Mesenchymal stem cell (in vitro differentiated cells and primary cell): Measurements from ENCODE around the gene HPCAL1.
A peak's percentile ranks its signal among the peaks of the same experiment; 100 is the strongest.

Source experiments
- DNase-seq: peaks from one replicate; pipeline ENCODE4 v3.0.0-alpha.2; 2013
- H2AFZ ChIP-seq: one replicate; pipeline ENCODE4 v1.6.1; 2013; ENCODE audit warnings: low read depth, mild to moderate bottlenecking, control low read depth, inconsistent platforms, low read length, moderate library complexity
- H2AK5ac ChIP-seq: 2 replicates; pipeline ENCODE4 v1.6.1; 2013; ENCODE audit warnings: low read length, moderate library complexity, mild to moderate bottlenecking, inconsistent platforms; ENCODE audit not compliant: severe bottlenecking
- H2BK120ac ChIP-seq: one replicate; pipeline ENCODE4 v1.6.1; 2013; ENCODE audit warnings: low read depth, mild to moderate bottlenecking, inconsistent platforms, low read length, moderate library complexity
- H2BK12ac ChIP-seq, 2 experiments: one replicate each; pipeline ENCODE4 v1.6.1; 2013; ENCODE audit warnings: inconsistent platforms in 2 of 2, low read length in 2 of 2, mild to moderate bottlenecking in 2 of 2, moderate library complexity in 2 of 2, control low read depth in 1 of 2
- H2BK15ac ChIP-seq: one replicate; pipeline ENCODE4 v1.6.1; 2013; ENCODE audit warnings: mild to moderate bottlenecking, low read depth, inconsistent platforms; ENCODE audit not compliant: poor library complexity, severe bottlenecking
- H2BK5ac ChIP-seq: 2 replicates; pipeline ENCODE4 v1.6.1; 2013; ENCODE audit warnings: low read depth, mild to moderate bottlenecking, low read length, control low read depth, inconsistent platforms; ENCODE audit not compliant: poor library complexity, severe bottlenecking
- H3K14ac ChIP-seq, 2 experiments: one replicate each; pipeline ENCODE4 v1.6.1; 2013; ENCODE audit warnings: inconsistent platforms in 2 of 2, low read length in 2 of 2, control low read depth in 1 of 2, mild to moderate bottlenecking in 1 of 2, moderate library complexity in 1 of 2
- H3K18ac ChIP-seq, 2 experiments: one replicate each; pipeline ENCODE4 v1.6.1; 2013; ENCODE audit warnings: inconsistent platforms in 2 of 2, low read length in 2 of 2, control low read depth in 1 of 2, low read depth in 1 of 2, mild to moderate bottlenecking in 1 of 2
- H3K23ac ChIP-seq, 2 experiments: one replicate each; pipeline ENCODE4 v1.6.1; 2013; ENCODE audit warnings: inconsistent platforms in 2 of 2, low read length in 2 of 2, mild to moderate bottlenecking in 2 of 2, moderate library complexity in 2 of 2, control low read depth in 1 of 2
- H3K27ac ChIP-seq: 2 replicates; pipeline ENCODE4 v1.5.1; 2013; ENCODE audit warnings: mild to moderate bottlenecking, moderate library complexity, low read length, control low read depth, inconsistent platforms; ENCODE audit not compliant: poor library complexity, severe bottlenecking
- H3K27me3 ChIP-seq, 2 experiments: 2 replicates each; pipeline versions ENCODE4 v1.6.1 to v1.7.0; 2013; ENCODE audit warnings: low read length in 2 of 2, mild to moderate bottlenecking in 2 of 2, moderate library complexity in 2 of 2, control low read depth in 1 of 2, inconsistent platforms in 1 of 2; ENCODE audit not compliant: control insufficient read depth in 1 of 2, insufficient read depth in 1 of 2
- H3K36me3 ChIP-seq, 2 experiments: 2 replicates each; pipeline versions ENCODE4 v1.6.1 to v1.7.0; 2013; ENCODE audit warnings: low read length in 2 of 2, control low read depth in 1 of 2, inconsistent platforms in 1 of 2, low read depth in 1 of 2, mild to moderate bottlenecking in 1 of 2; ENCODE audit not compliant: insufficient read depth in 2 of 2, control insufficient read depth in 1 of 2
- H3K4ac ChIP-seq, 2 experiments: one replicate each; pipeline ENCODE4 v1.6.1; 2013; ENCODE audit warnings: inconsistent platforms in 2 of 2, low read length in 2 of 2, mild to moderate bottlenecking in 2 of 2, moderate library complexity in 2 of 2, control low read depth in 1 of 2, low read depth in 1 of 2
- H3K4me1 ChIP-seq: 2 replicates; pipeline ENCODE4 v1.6.1; 2013; ENCODE audit warnings: low read depth, low read length, control low read depth; ENCODE audit not compliant: control insufficient read depth, insufficient read depth
- H3K4me2 ChIP-seq: 2 replicates; pipeline ENCODE4 v1.6.1; 2013; ENCODE audit warnings: low read length, mild to moderate bottlenecking, inconsistent platforms; ENCODE audit not compliant: poor library complexity, severe bottlenecking
- H3K4me3 ChIP-seq, 2 experiments: 2 replicates each; pipeline versions ENCODE4 v1.5.1 to v1.7.0; 2013; ENCODE audit warnings: low read length in 2 of 2, mild to moderate bottlenecking in 2 of 2, control low read depth in 1 of 2, low read depth in 1 of 2; ENCODE audit not compliant: insufficient read depth in 1 of 2
- H3K79me1 ChIP-seq: replicated peaks from 2 replicates; pipeline ENCODE4 v1.6.1; 2013; ENCODE audit warnings: mild to moderate bottlenecking, control low read depth, low read length, inconsistent platforms; ENCODE audit not compliant: poor library complexity, severe bottlenecking
- H3K9ac ChIP-seq: 2 replicates; pipeline ENCODE4 v1.7.0; 2013; ENCODE audit warnings: mild to moderate bottlenecking, low read length, moderate library complexity
- H3K9me3 ChIP-seq: 2 replicates; pipeline ENCODE4 v1.7.0; 2013; ENCODE audit warnings: mild to moderate bottlenecking, low read length; ENCODE audit not compliant: control insufficient read depth
- H4K8ac ChIP-seq: one replicate; pipeline ENCODE4 v1.6.1; 2013; ENCODE audit warnings: inconsistent platforms, mild to moderate bottlenecking, low read length, moderate library complexity
- H4K91ac ChIP-seq: one replicate; pipeline ENCODE4 v1.6.1; 2013; ENCODE audit warnings: mild to moderate bottlenecking, low read length, inconsistent platforms
- WGBS: methylation state at CpG from one replicate; pipeline ENCODE4 v1.1.7; 2013; ENCODE audit warnings: mixed read lengths; 5-methylcytosine and 5-hydroxymethylcytosine counted together

The HPCAL1 gene

GRCh38 chr2:10367472-10368439, 65.1 kb downstream of the HPCAL1 start:
- Histone ChIP-seq H3K9ac (no peak overlapping the region), H3K4ac (no peak overlapping the region), H2BK120ac (no peak overlapping the region), H2BK5ac (no peak overlapping the region), H3K36me3 (no peaks in the 10 kb centered on the region), H4K91ac (no peak overlapping the region), H2AFZ (no peak overlapping the region), H3K9me3 (no peaks in the 10 kb centered on the region), H3K23ac (no peak overlapping the region), H3K4me2 (no peak overlapping the region), H2AK5ac (no peak overlapping the region), H3K4me1 (peaks cover 3% of the 10 kb centered on the region), H3K27me3 (no peaks in the 10 kb centered on the region), H4K8ac (no peak overlapping the region), H2BK12ac (no peak overlapping the region), H3K79me1 (peaks cover 46% of the 10 kb centered on the region), H3K4me3 (no peak overlapping the region), H3K14ac (peak overlapping the region in 1 of 2 experiments; percentile 56), H2BK15ac (no peak overlapping the region), H3K18ac (no peak overlapping the region), H3K27ac (no peak overlapping the region)
- DNase-seq = no peak
- 95% methylated on average over 13 of the region's 16 CpGs for WGBS

- Histone ChIP-seq H2AFZ (no peak overlapping the region), H2BK15ac (no peak overlapping the region), H3K27ac (no peak overlapping the region), H3K23ac (no peak overlapping the region), H3K36me3 (no peaks in the 10 kb centered on the region), H3K4ac (no peak overlapping the region), H3K14ac (no peak overlapping the region), H3K79me1 (peaks cover 42% of the 10 kb centered on the region), H3K4me1 (peaks cover 4% of the 10 kb centered on the region), H2BK12ac (no peak overlapping the region), H4K8ac (peak overlapping the region; percentile 31), H3K9ac (no peak overlapping the region), H3K27me3 (no peaks in the 10 kb centered on the region), H4K91ac (no peak overlapping the region), H3K18ac (no peak overlapping the region), H3K4me2 (no peak overlapping the region), H2BK120ac (no peak overlapping the region), H2BK5ac (no peak overlapping the region), H2AK5ac (no peak overlapping the region), H3K9me3 (no peaks in the 10 kb centered on the region), H3K4me3 (no peak overlapping the region)
- DNase-seq = no peak
- WGBS = 96% methylated on average over 24 of the region's 24 CpGs
These were observed 66.0 kb downstream of the HPCAL1 start for GRCh38 chr2:10368491-10369231.

- H3K27me3 ChIP-seq = no peaks in the 10 kb centered on the region
- H3K4me3 ChIP-seq = no peak overlapping the region
- no peak overlapping the region for H2BK5ac ChIP-seq
- H2BK12ac ChIP-seq = no peak overlapping the region
- H2BK15ac ChIP-seq = no peak overlapping the region
- 95% methylated on average over 14 of the region's 14 CpGs for WGBS
- DNase-seq = no peak
- no peak overlapping the region for H3K4me2 ChIP-seq
- H3K36me3 ChIP-seq = no peaks in the 10 kb centered on the region
- H3K79me1 ChIP-seq = peaks cover 35% of the 10 kb centered on the region
- peaks cover 4% of the 10 kb centered on the region for H3K4me1 ChIP-seq
- no peak overlapping the region for H3K14ac ChIP-seq
- peak overlapping the region; percentile 31 for H4K8ac ChIP-seq
- H2AK5ac ChIP-seq = no peak overlapping the region
- no peak overlapping the region for H2BK120ac ChIP-seq
- no peak overlapping the region for H4K91ac ChIP-seq
- H2AFZ ChIP-seq = no peak overlapping the region
- H3K9ac ChIP-seq = no peak overlapping the region
- H3K27ac ChIP-seq = no peak overlapping the region
- no peaks in the 10 kb centered on the region for H3K9me3 ChIP-seq
- H3K23ac ChIP-seq = no peak overlapping the region
- H3K4ac ChIP-seq = no peak overlapping the region
- no peak overlapping the region for H3K18ac ChIP-seq
These were observed 66.9 kb downstream of the HPCAL1 start for GRCh38 chr2:10369269-10370255.
